BE2C (cell line): ENCODE measurements around the gene ETV2.

ENCODE experiments used
- DNase-seq: peaks from one replicate; pipeline ENCODE4 v3.0.0-alpha.2; 2020
- H3K27me3 ChIP-seq: fragments of 250-450 bp; sonication (Bioruptor Pico); 2 replicates; pipeline ENCODE4 v1.5.1; 2020; ENCODE audit warnings: mild to moderate bottlenecking
- H3K36me3 ChIP-seq: fragments of 250-450 bp; sonication (Bioruptor Pico); 2 replicates; pipeline ENCODE4 v1.5.1; 2020; ENCODE audit warnings: mild to moderate bottlenecking
- H3K4me1 ChIP-seq: fragments of 250-450 bp; sonication (Bioruptor Pico); 2 replicates; pipeline ENCODE4 v1.5.1; 2020
- H3K4me3 ChIP-seq: 2 replicates; pipeline ENCODE4 v1.5.1; 2011; ENCODE audit warnings: low read depth, low read length
- H3K9me3 ChIP-seq: fragments of 250-450 bp; sonication (Bioruptor Pico); 2 replicates; pipeline ENCODE4 v1.5.1; 2020
- CTCF ChIP-seq: IDR thresholded peaks from 2 replicates; pipeline ENCODE4 v1.5.1; 2012; ENCODE audit warnings: mild to moderate bottlenecking, low read depth, low read length

Gene ETV2

GRCh38 chr19:35623327-35624010 is 18.1 kb upstream of the ETV2 start:
- Histone ChIP-seq H3K36me3 (no peaks in the 10 kb centered on the region), H3K27me3 (no peaks in the 10 kb centered on the region), H3K4me3 (no peak overlapping the region), H3K4me1 (no peaks in the 10 kb centered on the region), H3K9me3 (no peaks in the 10 kb centered on the region)
- TF ChIP-seq CTCF = no peak
- DNase-seq = no peak

DNA sequence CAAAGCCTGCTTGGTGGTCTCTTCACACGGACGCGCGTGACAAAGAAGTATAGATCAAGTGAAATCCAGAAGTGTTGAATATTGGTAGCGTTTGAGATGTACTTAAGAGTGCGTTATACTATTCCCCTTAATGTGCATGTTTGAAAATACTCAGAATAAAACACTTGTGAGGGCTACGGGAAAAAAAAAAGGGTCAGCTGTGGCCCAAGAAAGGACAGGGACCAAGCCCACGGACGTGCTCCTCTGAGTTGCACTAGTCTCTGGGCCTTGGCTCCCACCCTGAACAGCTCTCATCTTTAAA is 13.3 kb upstream of the ETV2 start:
- H3K27me3 ChIP-seq = no peaks in the 10 kb centered on the region
- no peaks in the 10 kb centered on the region for H3K9me3 ChIP-seq
- H3K4me3 ChIP-seq = peak overlapping the region; percentile 97
- no peaks in the 10 kb centered on the region for H3K4me1 ChIP-seq
- DNase-seq = no peak
- H3K36me3 ChIP-seq = peaks cover 11% of the 10 kb centered on the region
- no peak for TF ChIP-seq CTCF

- Histone ChIP-seq H3K4me3 (peak within 1 kb of the TSS; percentile 97), H3K4me1 (no peaks in the 10 kb centered on the region), H3K36me3 (peaks cover 11% of the 10 kb centered on the region), H3K9me3 (no peaks in the 10 kb centered on the region), H3K27me3 (no peaks in the 10 kb centered on the region)
- peak; percentile 98 for DNase-seq
- TF ChIP-seq CTCF = no peak
Observed at GRCh38 chr19:35628565-35629331, 12.8 kb upstream of the ETV2 start, which contains the start of gene RBM42. RBM42 (plus strand) TSS chr19:35629036; CDS start chr19:35629154, 118 bp downstream.

GRCh38 chr19:35629332-35629633 is 12.3 kb upstream of the ETV2 start:
- no peaks in the 10 kb centered on the region for H3K4me1 ChIP-seq
- no peaks in the 10 kb centered on the region for H3K9me3 ChIP-seq
- DNase-seq = no peak
- TF ChIP-seq CTCF = no peak
- H3K27me3 ChIP-seq = no peaks in the 10 kb centered on the region
- peak overlapping the region; percentile 97 for H3K4me3 ChIP-seq
- H3K36me3 ChIP-seq = peaks cover 11% of the 10 kb centered on the region

- no peak for TF ChIP-seq CTCF
- Histone ChIP-seq H3K9me3 (no peaks in the 10 kb centered on the region), H3K4me3 (no peak overlapping the region), H3K36me3 (peaks cover 25% of the 10 kb centered on the region), H3K4me1 (no peaks in the 10 kb centered on the region), H3K27me3 (no peaks in the 10 kb centered on the region)
- no peak for DNase-seq
Observed at GRCh38 chr19:35633727-35634440, 7.7 kb upstream of the ETV2 start.

DNA sequence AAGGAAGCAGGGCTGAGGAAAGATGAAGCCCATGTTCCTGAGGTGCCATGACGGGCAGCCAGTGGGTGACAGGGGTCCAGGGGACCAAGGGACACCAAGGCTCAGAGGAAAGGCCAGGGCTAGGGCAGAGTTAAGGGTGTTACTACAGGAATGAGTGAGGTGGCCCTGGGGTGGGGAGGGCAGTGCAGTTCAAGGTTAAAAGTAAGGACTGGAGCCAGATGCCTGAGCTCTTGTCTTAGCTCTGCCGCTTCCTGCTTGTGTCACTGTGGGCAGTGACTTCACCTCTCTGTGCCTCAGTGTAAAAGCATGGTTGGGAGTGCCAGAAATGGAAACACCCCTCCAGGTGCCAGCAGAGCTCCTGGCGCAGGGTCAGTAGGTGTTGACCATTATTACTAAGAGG is 4.9 kb upstream of the ETV2 start:
- Histone ChIP-seq H3K27me3 (no peaks in the 10 kb centered on the region), H3K9me3 (no peaks in the 10 kb centered on the region), H3K4me3 (no peak overlapping the region), H3K36me3 (peaks cover 14% of the 10 kb centered on the region), H3K4me1 (no peaks in the 10 kb centered on the region)
- TF ChIP-seq CTCF = no peak
- DNase-seq = no peak
